Mesendoderm (in vitro differentiated cells): ENCODE results near the gene DLD.
"Not testable (repeated sequence)": the region's sequence is repeated elsewhere in the genome, so short reads cannot be mapped to it uniquely, and the experiment has no call there.

Experiments used
- DNase-seq: peaks from one replicate; pipeline ENCODE4 v3.0.0; 2013
- H2AK5ac ChIP-seq: 2 replicates; pipeline ENCODE4 v1.6.1; 2013; ENCODE audit warnings: low read length, inconsistent platforms
- H2BK120ac ChIP-seq: 2 replicates; pipeline ENCODE4 v1.6.1; 2013; ENCODE audit warnings: low read depth, mild to moderate bottlenecking, low read length, moderate library complexity, mixed read lengths
- H2BK15ac ChIP-seq: replicated peaks from 2 replicates; pipeline ENCODE4 v1.6.1; 2013; ENCODE audit warnings: low read depth, mild to moderate bottlenecking, moderate library complexity
- H2BK5ac ChIP-seq: 2 replicates; pipeline ENCODE4 v1.6.1; 2013; ENCODE audit warnings: low read length, inconsistent platforms
- H3K18ac ChIP-seq: 2 replicates; pipeline ENCODE4 v1.6.1; 2013; ENCODE audit warnings: mild to moderate bottlenecking, low read length, mixed read lengths
- H3K23ac ChIP-seq: one replicate; pipeline ENCODE4 v1.6.1; 2013; ENCODE audit warnings: low read length
- H3K27ac ChIP-seq: 2 replicates; pipeline ENCODE4 v1.5.1; 2013; ENCODE audit warnings: low read depth, mild to moderate bottlenecking, inconsistent platforms, low read length, moderate library complexity
- H3K27me3 ChIP-seq: 2 replicates; pipeline ENCODE4 v1.6.1; 2013; ENCODE audit warnings: low read length, control low read depth, mild to moderate bottlenecking, inconsistent platforms; ENCODE audit not compliant: insufficient read depth, poor library complexity
- H3K36me3 ChIP-seq: 2 replicates; pipeline ENCODE4 v1.6.1; 2013; ENCODE audit warnings: low read length, inconsistent platforms; ENCODE audit not compliant: control insufficient read depth, insufficient read depth
- H3K4ac ChIP-seq: one replicate; pipeline ENCODE4 v1.6.1; 2013; ENCODE audit warnings: low read depth, mild to moderate bottlenecking, low read length, moderate library complexity
- H3K4me1 ChIP-seq: 2 replicates; pipeline ENCODE4 v1.6.1; 2013; ENCODE audit warnings: low read depth, low read length, inconsistent platforms; ENCODE audit not compliant: control insufficient read depth
- H3K4me2 ChIP-seq: 2 replicates; pipeline ENCODE4 v1.6.1; 2013; ENCODE audit warnings: low read length
- H3K4me3 ChIP-seq: 2 replicates; pipeline ENCODE4 v1.5.1; 2013; ENCODE audit warnings: mild to moderate bottlenecking, low read length
- H3K56ac ChIP-seq: one replicate; pipeline ENCODE4 v1.6.1; 2013; ENCODE audit warnings: low read length
- H3K79me1 ChIP-seq: 2 replicates; pipeline ENCODE4 v1.6.1; 2013; ENCODE audit warnings: low read length, inconsistent platforms
- H3K79me2 ChIP-seq: 2 replicates; pipeline ENCODE4 v1.6.1; 2013; ENCODE audit warnings: mild to moderate bottlenecking, low read length; ENCODE audit not compliant: control insufficient read depth, insufficient read depth
- H3K9ac ChIP-seq: 2 replicates; pipeline ENCODE4 v1.6.1; 2013; ENCODE audit warnings: low read length, inconsistent platforms
- H4K5ac ChIP-seq: one replicate; pipeline ENCODE4 v1.6.1; 2013; ENCODE audit warnings: low read length
- H4K8ac ChIP-seq: one replicate; pipeline ENCODE4 v1.6.1; 2013; ENCODE audit warnings: low read depth, mild to moderate bottlenecking, control low read depth, low read length, moderate library complexity
- WGBS: extraction: QIAGEN DNeasy Blood & Tissue Kit; methylation state at CpG from one replicate; pipeline ENCODE4 v1.1.7; 2013; ENCODE audit warnings: low lambda C conversion rate, missing lambda C conversion rate; ENCODE audit not compliant: insufficient coverage; ENCODE audit errors: extremely low coverage; 5-methylcytosine and 5-hydroxymethylcytosine counted together

DLD gene

DNA sequence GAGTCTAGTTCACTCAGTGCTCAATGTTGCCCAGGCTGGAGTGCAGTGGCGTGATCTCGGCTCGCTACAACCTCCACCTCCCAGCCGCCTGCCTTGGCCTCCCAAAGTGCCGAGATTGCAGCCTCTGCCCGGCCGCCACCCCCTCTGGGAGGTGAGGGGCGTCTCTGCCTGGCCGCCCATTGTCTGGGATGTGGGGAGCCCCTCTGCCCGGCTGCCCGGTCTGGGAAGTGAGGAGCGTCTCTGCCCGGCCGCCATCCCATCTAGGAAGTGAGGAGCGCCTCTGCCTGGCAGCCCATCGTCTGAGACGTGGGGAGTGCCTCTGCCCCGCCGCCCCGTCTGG lies 43.2 kb upstream of the DLD start:
- H3K9ac ChIP-seq, H2BK120ac ChIP-seq, H2BK15ac ChIP-seq, H4K5ac ChIP-seq, H4K8ac ChIP-seq, H2BK5ac ChIP-seq, H3K27ac ChIP-seq, H2AK5ac ChIP-seq, H3K79me2 ChIP-seq, H3K4me1 ChIP-seq, H3K79me1 ChIP-seq, H3K27me3 ChIP-seq, H3K36me3 ChIP-seq, DNase-seq, H3K4ac ChIP-seq, H3K4me3 ChIP-seq, H3K18ac ChIP-seq, H3K4me2 ChIP-seq, H3K23ac ChIP-seq, H3K56ac ChIP-seq: not testable (repeated sequence)
- WGBS, result no CpG with 5 or more reads among the region's 20 CpGs

DNA sequence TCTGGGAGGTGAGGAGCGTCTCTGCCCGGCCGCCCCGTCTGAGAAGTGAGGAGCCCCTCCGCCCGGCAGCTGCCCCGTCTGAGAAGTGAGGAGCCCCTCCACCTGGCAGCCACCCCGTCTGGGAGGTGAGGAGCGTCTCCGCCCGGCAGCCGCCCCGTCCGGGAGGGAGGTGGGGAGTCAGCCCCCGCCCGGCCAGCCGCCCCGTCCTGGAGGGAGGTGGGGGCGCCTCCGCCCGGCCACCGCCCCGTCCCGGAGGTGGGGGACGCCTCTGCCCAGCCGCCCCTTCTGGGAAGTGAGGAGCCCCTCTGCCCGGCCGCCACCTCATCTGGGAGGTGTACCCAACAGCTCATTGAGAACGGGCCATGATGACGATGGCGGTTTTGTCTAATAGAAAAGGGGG lies 42.8 kb upstream of the DLD start:
- not testable (repeated sequence) for H3K79me1 ChIP-seq, H3K27ac ChIP-seq, H3K4me3 ChIP-seq, H3K56ac ChIP-seq, H4K8ac ChIP-seq, H4K5ac ChIP-seq, H3K36me3 ChIP-seq, H3K4me2 ChIP-seq, H3K18ac ChIP-seq, H2BK120ac ChIP-seq, H2BK5ac ChIP-seq, H2BK15ac ChIP-seq, DNase-seq, H3K79me2 ChIP-seq, H3K27me3 ChIP-seq, H3K4ac ChIP-seq, H3K9ac ChIP-seq, H3K4me1 ChIP-seq, H3K23ac ChIP-seq, H2AK5ac ChIP-seq
- WGBS, result no CpG with 5 or more reads among the region's 31 CpGs

DNA sequence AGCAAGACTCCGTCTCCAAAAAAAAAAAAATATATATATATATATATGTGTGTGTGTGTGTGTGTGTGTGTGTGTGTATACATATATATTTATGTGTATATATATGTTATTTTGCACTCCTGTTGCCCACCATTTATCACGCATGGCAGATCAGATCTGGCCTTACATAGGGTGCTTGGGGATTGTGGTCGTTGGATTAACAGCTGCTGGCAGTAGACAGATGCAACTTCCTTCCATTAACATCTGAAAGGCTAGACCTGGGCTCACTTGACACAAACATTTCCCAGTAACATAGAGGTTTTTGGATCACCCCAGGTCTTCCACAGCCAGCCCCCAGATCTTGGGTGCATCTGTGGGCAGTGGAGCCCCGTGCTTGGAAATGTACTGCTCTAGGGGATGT lies 40.8 kb upstream of the DLD start:
- no CpG with 5 or more reads among the region's 4 CpGs for WGBS

DNA sequence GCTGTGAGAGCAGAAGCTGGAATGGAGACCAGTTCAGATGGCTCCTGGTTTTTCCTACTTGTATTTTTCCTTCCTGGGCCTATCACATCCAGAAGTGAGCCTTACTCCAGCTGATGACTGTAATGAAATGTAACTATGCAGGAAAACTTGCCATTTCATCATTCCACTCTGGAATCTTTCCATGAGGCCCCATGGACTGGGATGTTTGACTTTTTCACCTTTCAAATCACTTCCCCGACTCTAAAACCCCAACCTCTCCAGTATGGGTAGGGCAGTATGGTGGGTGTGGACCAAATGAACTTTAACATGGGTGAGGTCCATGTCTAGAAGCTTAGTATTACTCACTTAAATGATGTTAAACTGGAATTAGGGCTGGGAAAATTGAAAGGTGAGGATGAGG lies 40.3 kb upstream of the DLD start:
- H3K9ac ChIP-seq, result no peak overlapping the region
- H3K18ac ChIP-seq, result no peak overlapping the region
- H4K5ac ChIP-seq, result no peak overlapping the region
- no peak overlapping the region for H3K27ac ChIP-seq
- H3K36me3 ChIP-seq, result no peaks in the 10 kb centered on the region
- H3K4ac ChIP-seq, result no peak overlapping the region
- no peaks in the 10 kb centered on the region for H3K79me1 ChIP-seq
- no peak overlapping the region for H3K23ac ChIP-seq
- no peak overlapping the region for H4K8ac ChIP-seq
- H3K4me3 ChIP-seq, result no peak overlapping the region
- no peaks in the 10 kb centered on the region for H3K4me1 ChIP-seq
- H3K56ac ChIP-seq, result no peak overlapping the region
- no peak overlapping the region for H2BK5ac ChIP-seq
- no peaks in the 10 kb centered on the region for H3K79me2 ChIP-seq
- no peak overlapping the region for H2BK120ac ChIP-seq
- no peak for DNase-seq
- H2AK5ac ChIP-seq, result no peak overlapping the region
- H3K4me2 ChIP-seq, result no peak overlapping the region
- no peak overlapping the region for H2BK15ac ChIP-seq
- no CpG with 5 or more reads among the region's 1 CpG for WGBS
- no peaks in the 10 kb centered on the region for H3K27me3 ChIP-seq

More for the DNA sequence above, 40.8 kb upstream of the DLD start:
- Histone ChIP-seq H3K4me3 (no peak overlapping the region), H3K9ac (no peak overlapping the region), H2BK15ac (no peak overlapping the region), H3K56ac (no peak overlapping the region), H3K27me3 (no peaks in the 10 kb centered on the region), H2AK5ac (no peak overlapping the region), H3K36me3 (no peaks in the 10 kb centered on the region), H3K27ac (no peak overlapping the region), H3K79me1 (no peaks in the 10 kb centered on the region), H4K8ac (no peak overlapping the region), H3K23ac (no peak overlapping the region), H2BK5ac (no peak overlapping the region), H2BK120ac (no peak overlapping the region), H3K18ac (no peak overlapping the region), H4K5ac (no peak overlapping the region), H3K4me2 (no peak overlapping the region), H3K4ac (no peak overlapping the region), H3K79me2 (no peaks in the 10 kb centered on the region), H3K4me1 (no peaks in the 10 kb centered on the region)
- DNase-seq, result no peak

DNA sequence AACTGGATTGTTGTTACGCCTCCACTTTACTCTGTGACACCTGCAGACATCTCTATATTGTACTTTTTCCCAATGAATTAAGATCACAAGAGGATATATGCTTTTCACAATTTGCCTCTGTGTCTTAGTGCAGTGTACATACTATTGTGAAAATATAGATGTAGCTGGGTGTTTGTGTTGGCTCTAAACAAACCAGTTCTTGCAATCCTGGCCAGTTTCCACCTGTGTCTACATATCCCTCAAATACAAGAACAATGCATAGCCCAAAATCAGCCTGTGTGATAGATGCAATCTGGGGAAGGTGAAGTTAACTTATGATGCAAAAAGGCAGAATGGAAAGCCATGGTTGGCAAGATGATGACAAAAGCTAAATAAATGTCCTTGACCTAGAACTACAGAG lies 36.5 kb upstream of the DLD start:
- Histone ChIP-seq H3K79me2 (no peaks in the 10 kb centered on the region), H2BK5ac (no peak overlapping the region), H2BK15ac (no peak overlapping the region), H4K5ac (no peak overlapping the region), H3K4me3 (no peak overlapping the region), H3K18ac (no peak overlapping the region), H3K56ac (no peak overlapping the region), H3K9ac (no peak overlapping the region), H3K4ac (no peak overlapping the region), H3K4me1 (no peaks in the 10 kb centered on the region), H3K23ac (no peak overlapping the region), H3K27me3 (no peaks in the 10 kb centered on the region), H3K27ac (no peak overlapping the region), H3K79me1 (no peaks in the 10 kb centered on the region), H2AK5ac (no peak overlapping the region), H4K8ac (no peak overlapping the region), H2BK120ac (no peak overlapping the region), H3K4me2 (no peak overlapping the region), H3K36me3 (no peaks in the 10 kb centered on the region)
- DNase-seq, result no peak
- no CpG with 5 or more reads among the region's 1 CpG for WGBS

DNA sequence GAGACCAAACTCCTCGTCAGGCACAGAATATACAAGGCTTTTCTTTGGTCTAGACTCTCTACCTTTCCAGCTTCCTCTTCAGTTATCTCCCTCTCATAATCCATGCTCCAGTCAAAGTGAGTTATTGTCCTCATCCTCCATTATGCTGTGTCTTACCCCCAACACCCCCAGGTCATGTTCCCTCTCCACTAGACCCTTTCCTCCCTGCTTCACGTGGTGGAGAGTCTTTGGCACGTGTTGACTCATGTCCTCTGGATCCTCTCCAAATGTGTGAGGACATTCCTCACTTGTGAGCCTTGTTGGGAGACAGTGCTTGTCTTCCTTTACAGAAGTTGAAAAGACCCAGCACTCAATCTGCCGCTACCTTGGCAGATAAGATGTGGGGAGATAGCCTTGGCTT lies 36.0 kb upstream of the DLD start:
- H3K4me1 ChIP-seq, result no peaks in the 10 kb centered on the region
- no peak overlapping the region for H3K18ac ChIP-seq
- H3K27ac ChIP-seq, result no peak overlapping the region
- H2BK5ac ChIP-seq, result no peak overlapping the region
- H3K4ac ChIP-seq, result no peak overlapping the region
- H3K4me3 ChIP-seq, result no peak overlapping the region
- no peak overlapping the region for H2BK15ac ChIP-seq
- no peak overlapping the region for H3K23ac ChIP-seq
- H3K79me1 ChIP-seq, result no peaks in the 10 kb centered on the region
- H4K5ac ChIP-seq, result no peak overlapping the region
- no peak overlapping the region for H3K56ac ChIP-seq
- no peak overlapping the region for H4K8ac ChIP-seq
- H3K9ac ChIP-seq, result no peak overlapping the region
- H2BK120ac ChIP-seq, result no peak overlapping the region
- no peak overlapping the region for H3K4me2 ChIP-seq
- H3K27me3 ChIP-seq, result no peaks in the 10 kb centered on the region
- H3K79me2 ChIP-seq, result no peaks in the 10 kb centered on the region
- H3K36me3 ChIP-seq, result no peaks in the 10 kb centered on the region
- DNase-seq, result no peak
- WGBS, result no CpG with 5 or more reads among the region's 4 CpGs
- H2AK5ac ChIP-seq, result no peak overlapping the region
